SK-N-SH (cell line): ENCODE results near the gene IGSF23. TPM values are rescaled to one million over a fixed set of nuclear protein-coding genes. Genes with fewer than 3 reads are reported as not detected.

Experiments used
- CTCF ChIA-PET: fragments of 300-600, 350-600 bp; formaldehyde crosslinking; extraction: SDS; loops from one replicate; lab custom pipeline; 2021; lab: Yijun Ruan, JAX
- POLR2A ChIA-PET: fragments of 350-600 bp; sonication (Branson Sonifier 250); formaldehyde crosslinking; extraction: SDS; loops from one replicate; lab custom pipeline; 2020; ENCODE audit warnings: antibody characterized with exemption, inconsistent platforms; lab: Yijun Ruan, JAX
- DNase-seq: peaks from one replicate; pipeline ENCODE4 v3.0.0; 2012
- H2AFZ ChIP-seq: fragments of 200-600 bp; sonication (generic); 2 replicates; pipeline ENCODE4 v1.8.1; 2016; ENCODE audit warnings: antibody characterized with exemption, mild to moderate bottlenecking, low read depth
- H3F3A ChIP-seq: fragments of 200-600 bp; sonication (generic); replicated peaks from 2 replicates; pipeline ENCODE3; 2016; ENCODE audit warnings: antibody characterized with exemption, mild to moderate bottlenecking; ENCODE audit not compliant: insufficient read depth
- H3K27ac ChIP-seq, 2 experiments: fragments of 200-500 bp in 1 of 2; fragments of 200-600 bp in 1 of 2; sonication (Bioruptor generic) in 1 of 2; sonication (generic), shearing (Covaris generic) in 1 of 2; 2 replicates each; pipeline versions ENCODE4 v1.5.1 to v1.6.1; 2014 to 2016; ENCODE audit warnings: low read depth in 2 of 2, inconsistent platforms in 1 of 2, low read length in 1 of 2, mild to moderate bottlenecking in 1 of 2, mixed read lengths in 1 of 2
- H3K27me3 ChIP-seq: fragments of 200-600 bp; sonication (generic), shearing (Covaris generic); 2 replicates; pipeline ENCODE4 v1.6.1; 2016; ENCODE audit warnings: mixed run types; ENCODE audit not compliant: insufficient read depth
- H3K36me3 ChIP-seq, 2 experiments: fragments of 200-500 bp in 1 of 2; fragments of 200-600 bp in 1 of 2; sonication (Bioruptor generic) in 1 of 2; sonication (generic) in 1 of 2; replicated peaks in 1 of 2; 2 replicates each; pipeline versions ENCODE3 to v1.5.1; 2014 to 2016; ENCODE audit warnings: low read length in 1 of 2, mild to moderate bottlenecking in 1 of 2; ENCODE audit not compliant: insufficient read depth in 2 of 2, control insufficient read depth in 1 of 2
- H3K4me1 ChIP-seq, 2 experiments: fragments of 200-500 bp in 1 of 2; fragments of 200-600 bp in 1 of 2; sonication (Bioruptor generic) in 1 of 2; sonication (generic), shearing (Covaris generic) in 1 of 2; 2 replicates each; pipeline versions ENCODE4 v1.5.1 to v1.6.1; 2014 to 2016; ENCODE audit warnings: low read depth in 1 of 2, low read length in 1 of 2, mixed run types in 1 of 2; ENCODE audit not compliant: insufficient read depth in 2 of 2, control insufficient read depth in 1 of 2
- H3K4me2 ChIP-seq: fragments of 200-600 bp; sonication (generic), shearing (Covaris generic); 2 replicates; pipeline ENCODE4 v1.6.1; 2017; ENCODE audit warnings: mixed run types
- H3K4me3 ChIP-seq, 2 experiments: fragments of 200-500 bp in 1 of 2; fragments of 200-600 bp in 1 of 2; sonication (Bioruptor generic) in 1 of 2; sonication (generic), shearing (Covaris generic) in 1 of 2; 2 replicates each; pipeline versions ENCODE4 v1.5.1 to v1.8.1; 2014 to 2016; ENCODE audit warnings: low read depth in 2 of 2, inconsistent platforms in 1 of 2, low read length in 1 of 2, mild to moderate bottlenecking in 1 of 2, mixed read lengths in 1 of 2, moderate library complexity in 1 of 2
- H3K79me2 ChIP-seq: fragments of 200-600 bp; sonication (generic); 2 replicates; pipeline ENCODE4 v1.8.1; 2017; ENCODE audit warnings: mild to moderate bottlenecking; ENCODE audit not compliant: insufficient read depth
- H3K9ac ChIP-seq: fragments of 200-600 bp; sonication (generic); 2 replicates; pipeline ENCODE4 v1.6.1; 2017; ENCODE audit warnings: mixed run types
- H3K9me2 ChIP-seq: fragments of 200-600 bp; sonication (generic); 2 replicates; pipeline ENCODE4 v1.6.1; 2017; ENCODE audit warnings: mixed run types
- H3K9me3 ChIP-seq: fragments of 200-600 bp; sonication (generic); 2 replicates; pipeline ENCODE4 v1.6.1; 2017; ENCODE audit warnings: mixed run types, mild to moderate bottlenecking, moderate library complexity
- H4K20me1 ChIP-seq: fragments of 200-600 bp; sonication (generic); 2 replicates; pipeline ENCODE4 v1.6.1; 2017; ENCODE audit warnings: mild to moderate bottlenecking, mixed run types; ENCODE audit not compliant: insufficient read depth
- EZH2phosphoT487 ChIP-seq: fragments of 200-600 bp; sonication (generic); IDR thresholded peaks from 2 replicates; pipeline ENCODE4 v1.6.1; 2017; ENCODE audit warnings: low read depth, mixed run types, mild to moderate bottlenecking, antibody characterized with exemption, moderate library complexity, borderline replicate concordance
- FOXJ3 ChIP-seq: sonication (generic); formaldehyde crosslinking; IDR thresholded peaks from 2 replicates; pipeline ENCODE4 v1.5.1; 2020; ENCODE audit warnings: mild to moderate bottlenecking, missing genetic modification reagents
- FOXM1 ChIP-seq: IDR thresholded peaks from 2 replicates; pipeline ENCODE4 v1.4.0; 2012; ENCODE audit warnings: low read depth, mild to moderate bottlenecking
- GABPA ChIP-seq: IDR thresholded peaks from 2 replicates; pipeline ENCODE4 v1.4.0; 2012; ENCODE audit warnings: low read depth, mild to moderate bottlenecking
- JUND ChIP-seq: IDR thresholded peaks from 2 replicates; pipeline ENCODE4 v1.4.0; 2012
- MEF2A ChIP-seq: IDR thresholded peaks from 2 replicates; pipeline ENCODE4 v1.4.0; 2012; ENCODE audit warnings: low read depth, borderline replicate concordance
- MXI1 ChIP-seq: IDR thresholded peaks from 2 replicates; pipeline ENCODE4 v1.6.1; 2012; ENCODE audit warnings: mild to moderate bottlenecking, low read depth, low read length, improper control_type of control experiment
- NRF1 ChIP-seq: IDR thresholded peaks from 2 replicates; pipeline ENCODE4 v1.6.1; 2012; ENCODE audit warnings: low read depth, mild to moderate bottlenecking, low read length
- RCOR1 ChIP-seq: fragments of 150-350 bp; IDR thresholded peaks from 2 replicates; pipeline ENCODE4 v1.6.1; 2017; ENCODE audit warnings: antibody characterized with exemption, low read length
- SMC3 ChIP-seq: IDR thresholded peaks from 2 replicates; pipeline ENCODE4 v1.6.1; 2012; ENCODE audit warnings: low read depth, low read length, improper control_type of control experiment
- TAF1 ChIP-seq: IDR thresholded peaks from 2 replicates; pipeline ENCODE4 v1.6.1; 2012; ENCODE audit warnings: low read depth, mild to moderate bottlenecking, low read length, moderate library complexity, borderline replicate concordance
- TCF12 ChIP-seq: IDR thresholded peaks from 2 replicates; pipeline ENCODE4 v1.4.0; 2012
- TEAD4 ChIP-seq: IDR thresholded peaks from 2 replicates; pipeline ENCODE4 v1.4.0; 2012; ENCODE audit warnings: mild to moderate bottlenecking, borderline replicate concordance; ENCODE audit not compliant: insufficient read depth
- YY1 ChIP-seq: IDR thresholded peaks from 2 replicates; pipeline ENCODE4 v1.4.0; 2012; ENCODE audit warnings: low read depth, mild to moderate bottlenecking
- WGBS: methylation state at CpG from one replicate; pipeline ENCODE4 v1.1.6; 2017; ENCODE audit warnings: low lambda C conversion rate; 5-methylcytosine and 5-hydroxymethylcytosine counted together
- polyA plus RNA-seq, 3 experiments: library from polyadenylated mRNA; depleted of rRNA; stranded (reverse); fragments of >200 nt; gene quantifications; 2 replicates each; pipeline ENCODE4 v1.2.3, GENCODE V29; 2012
- TF ChIP-seq, protein P1 (sequence below): IDR thresholded peaks from 2 replicates; pipeline ENCODE4; 2012
- TF ChIP-seq, protein P2 (sequence below): IDR thresholded peaks from 2 replicates; pipeline ENCODE4 v1.4.0; 2012; ENCODE audit warnings: low read depth, borderline replicate concordance
- TF ChIP-seq, protein P3 (sequence below): IDR thresholded peaks from 2 replicates; pipeline ENCODE4 v1.4.0; 2012; ENCODE audit warnings: low read depth, borderline replicate concordance
- TF ChIP-seq, protein P4 (sequence below): fragments of 150-350 bp; IDR thresholded peaks from 2 replicates; pipeline ENCODE4 v1.6.1; 2017; ENCODE audit warnings: antibody characterized with exemption, low read length, low read depth, borderline replicate concordance
- TF ChIP-seq, protein P5 (sequence below): fragments of 150-350 bp; IDR thresholded peaks from 2 replicates; pipeline ENCODE4 v1.6.1; 2016; ENCODE audit warnings: mild to moderate bottlenecking, low read depth, low read length

The IGSF23 gene
- polyA plus RNA-seq, 1 of the 3 experiments (the other 2 are of a cell fraction) = 0.08 TPM

DNA sequence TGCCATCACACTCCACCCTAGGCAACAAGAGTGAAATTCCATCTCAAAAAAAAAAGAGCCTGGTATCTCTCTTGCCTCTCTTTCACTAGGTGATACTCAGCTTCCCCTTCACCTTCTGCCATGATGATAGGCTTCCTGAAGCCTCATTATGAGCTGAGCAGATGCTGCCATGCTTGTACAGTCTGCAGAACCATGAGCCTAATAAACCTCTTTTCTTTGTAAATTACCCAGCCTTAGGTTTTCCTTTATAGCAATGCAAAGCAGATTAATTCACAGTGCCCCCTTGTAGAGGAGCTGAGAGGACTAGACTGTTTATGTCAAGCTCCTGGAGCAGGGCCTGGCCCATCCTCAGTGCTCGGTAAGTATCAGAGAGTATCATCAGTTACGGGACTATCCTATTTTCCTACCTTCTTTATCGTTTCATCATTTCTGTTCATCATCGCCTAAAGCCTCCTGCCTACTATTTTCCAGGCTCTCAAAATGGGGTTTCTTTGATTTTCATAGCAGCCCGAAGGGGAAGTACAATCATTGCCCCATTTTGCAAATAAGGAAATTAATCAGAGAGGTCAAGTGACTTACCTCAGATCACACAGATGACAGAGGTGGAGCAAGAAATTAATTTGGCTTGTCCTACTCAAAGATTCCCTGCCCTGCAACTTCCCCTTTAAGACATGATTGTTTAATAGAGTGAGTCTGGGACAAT, 33.5 kb upstream of the IGSF23 start:
- H3K27ac ChIP-seq = no peak overlapping the region
- WGBS = 54% methylated on average over 5 of the region's 5 CpGs
- POLR2A ChIA-PET = no interaction called here
- H2AFZ ChIP-seq = no peak overlapping the region
- no peaks in the 10 kb centered on the region for H3K9me2 ChIP-seq
- H3K4me1 ChIP-seq = no peaks in the 10 kb centered on the region
- no peak overlapping the region for H3K4me2 ChIP-seq
- no peaks in the 10 kb centered on the region for H3K9me3 ChIP-seq
- DNase-seq = no peak
- peaks cover 6% of the 10 kb centered on the region for H3F3A ChIP-seq
- CTCF ChIA-PET = interaction anchor here (1.1 to 1.7 kb wide), 2 partner anchors 9 to 77 kb away, joined by 3 to 10 read pairs; no protein-coding TSS in a partner anchor
- TF ChIP-seq TEAD4 (no peak), RCOR1 (no peak), GABPA (no peak), JUND (no peak), MXI1 (no peak), TCF12 (no peak), NRF1 (no peak), FOXM1 (no peak), YY1 (no peak), FOXJ3 (CRISPR knock-in tag) (no peak), MEF2A (no peak), TAF1 (no peak), EZH2phosphoT487 (no peak), SMC3 (no peak)
- TF ChIP-seq, protein P1, sequence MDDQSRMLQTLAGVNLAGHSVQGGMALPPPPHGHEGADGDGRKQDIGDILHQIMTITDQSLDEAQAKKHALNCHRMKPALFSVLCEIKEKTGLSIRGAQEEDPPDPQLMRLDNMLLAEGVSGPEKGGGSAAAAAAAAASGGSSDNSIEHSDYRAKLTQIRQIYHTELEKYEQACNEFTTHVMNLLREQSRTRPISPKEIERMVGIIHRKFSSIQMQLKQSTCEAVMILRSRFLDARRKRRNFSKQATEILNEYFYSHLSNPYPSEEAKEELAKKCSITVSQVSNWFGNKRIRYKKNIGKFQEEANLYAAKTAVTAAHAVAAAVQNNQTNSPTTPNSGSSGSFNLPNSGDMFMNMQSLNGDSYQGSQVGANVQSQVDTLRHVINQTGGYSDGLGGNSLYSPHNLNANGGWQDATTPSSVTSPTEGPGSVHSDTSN = no peak
- TF ChIP-seq, protein P2, sequence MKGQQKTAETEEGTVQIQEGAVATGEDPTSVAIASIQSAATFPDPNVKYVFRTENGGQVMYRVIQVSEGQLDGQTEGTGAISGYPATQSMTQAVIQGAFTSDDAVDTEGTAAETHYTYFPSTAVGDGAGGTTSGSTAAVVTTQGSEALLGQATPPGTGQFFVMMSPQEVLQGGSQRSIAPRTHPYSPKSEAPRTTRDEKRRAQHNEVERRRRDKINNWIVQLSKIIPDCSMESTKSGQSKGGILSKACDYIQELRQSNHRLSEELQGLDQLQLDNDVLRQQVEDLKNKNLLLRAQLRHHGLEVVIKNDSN = no peak
- TF ChIP-seq, protein P3, sequence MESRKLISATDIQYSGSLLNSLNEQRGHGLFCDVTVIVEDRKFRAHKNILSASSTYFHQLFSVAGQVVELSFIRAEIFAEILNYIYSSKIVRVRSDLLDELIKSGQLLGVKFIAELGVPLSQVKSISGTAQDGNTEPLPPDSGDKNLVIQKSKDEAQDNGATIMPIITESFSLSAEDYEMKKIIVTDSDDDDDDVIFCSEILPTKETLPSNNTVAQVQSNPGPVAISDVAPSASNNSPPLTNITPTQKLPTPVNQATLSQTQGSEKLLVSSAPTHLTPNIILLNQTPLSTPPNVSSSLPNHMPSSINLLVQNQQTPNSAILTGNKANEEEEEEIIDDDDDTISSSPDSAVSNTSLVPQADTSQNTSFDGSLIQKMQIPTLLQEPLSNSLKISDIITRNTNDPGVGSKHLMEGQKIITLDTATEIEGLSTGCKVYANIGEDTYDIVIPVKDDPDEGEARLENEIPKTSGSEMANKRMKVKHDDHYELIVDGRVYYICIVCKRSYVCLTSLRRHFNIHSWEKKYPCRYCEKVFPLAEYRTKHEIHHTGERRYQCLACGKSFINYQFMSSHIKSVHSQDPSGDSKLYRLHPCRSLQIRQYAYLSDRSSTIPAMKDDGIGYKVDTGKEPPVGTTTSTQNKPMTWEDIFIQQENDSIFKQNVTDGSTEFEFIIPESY = no peak
- TF ChIP-seq, protein P4, sequence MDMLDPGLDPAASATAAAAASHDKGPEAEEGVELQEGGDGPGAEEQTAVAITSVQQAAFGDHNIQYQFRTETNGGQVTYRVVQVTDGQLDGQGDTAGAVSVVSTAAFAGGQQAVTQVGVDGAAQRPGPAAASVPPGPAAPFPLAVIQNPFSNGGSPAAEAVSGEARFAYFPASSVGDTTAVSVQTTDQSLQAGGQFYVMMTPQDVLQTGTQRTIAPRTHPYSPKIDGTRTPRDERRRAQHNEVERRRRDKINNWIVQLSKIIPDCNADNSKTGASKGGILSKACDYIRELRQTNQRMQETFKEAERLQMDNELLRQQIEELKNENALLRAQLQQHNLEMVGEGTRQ = no peak
- TF ChIP-seq, protein P5, sequence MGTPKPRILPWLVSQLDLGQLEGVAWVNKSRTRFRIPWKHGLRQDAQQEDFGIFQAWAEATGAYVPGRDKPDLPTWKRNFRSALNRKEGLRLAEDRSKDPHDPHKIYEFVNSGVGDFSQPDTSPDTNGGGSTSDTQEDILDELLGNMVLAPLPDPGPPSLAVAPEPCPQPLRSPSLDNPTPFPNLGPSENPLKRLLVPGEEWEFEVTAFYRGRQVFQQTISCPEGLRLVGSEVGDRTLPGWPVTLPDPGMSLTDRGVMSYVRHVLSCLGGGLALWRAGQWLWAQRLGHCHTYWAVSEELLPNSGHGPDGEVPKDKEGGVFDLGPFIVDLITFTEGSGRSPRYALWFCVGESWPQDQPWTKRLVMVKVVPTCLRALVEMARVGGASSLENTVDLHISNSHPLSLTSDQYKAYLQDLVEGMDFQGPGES = no peak
- H3K27me3 ChIP-seq = no peaks in the 10 kb centered on the region
- no peaks in the 10 kb centered on the region for H4K20me1 ChIP-seq
- no peaks in the 10 kb centered on the region for H3K79me2 ChIP-seq
- H3K4me3 ChIP-seq = no peak overlapping the region
- H3K36me3 ChIP-seq = no peaks in the 10 kb centered on the region
- H3K9ac ChIP-seq = no peak overlapping the region
